Liver (tissue), 9 donors: Measurements from ENCODE around the gene VSNL1. TPM values are rescaled to one million over a fixed set of nuclear protein-coding genes. Genes with fewer than 3 reads are reported as not detected.

Experiments used
- DNase-seq: peaks from one replicate; pipeline ENCODE4 v3.0.0-alpha.2; 2017; ENCODE audit warnings: low spot score
- H3K27ac ChIP-seq, 2 donors: one replicate each; pipeline ENCODE4 v1.7.0; 2013; ENCODE audit warnings: inconsistent platforms in 2 of 2, low read length in 2 of 2, control low read depth in 1 of 2, low read depth in 1 of 2, mild to moderate bottlenecking in 1 of 2
- H3K27me3 ChIP-seq, 4 donors: one replicate each; pipeline versions ENCODE4 v1.6.1 to v1.7.0; 2013; ENCODE audit warnings: low read length in 3 of 4, inconsistent platforms in 1 of 4, mild to moderate bottlenecking in 1 of 4, moderate library complexity in 1 of 4; ENCODE audit not compliant: control insufficient read depth in 4 of 4, insufficient read depth in 4 of 4
- H3K36me3 ChIP-seq, 4 donors: one replicate each; pipeline versions ENCODE4 v1.6.1 to v1.7.0; 2013; ENCODE audit warnings: low read length in 3 of 4, mild to moderate bottlenecking in 3 of 4, low read depth in 1 of 4, moderate library complexity in 1 of 4; ENCODE audit not compliant: control insufficient read depth in 4 of 4, insufficient read depth in 3 of 4
- H3K4me1 ChIP-seq, 4 donors: one replicate each; pipeline versions ENCODE4 v1.6.1 to v1.7.0; 2013; ENCODE audit warnings: low read length in 3 of 4, mild to moderate bottlenecking in 3 of 4, moderate library complexity in 1 of 4; ENCODE audit not compliant: control insufficient read depth in 4 of 4, insufficient read depth in 4 of 4
- H3K4me3 ChIP-seq, 3 donors: one replicate each; pipeline versions ENCODE4 v1.6.1 to v1.7.0; 2013; ENCODE audit warnings: low read length in 3 of 3, control low read depth in 1 of 3, low read depth in 1 of 3, mild to moderate bottlenecking in 1 of 3
- H3K9ac ChIP-seq, 2 donors: one replicate each; pipeline ENCODE4 v1.7.0; 2013; ENCODE audit warnings: low read length in 2 of 2, mild to moderate bottlenecking in 2 of 2, moderate library complexity in 2 of 2, control low read depth in 1 of 2, low read depth in 1 of 2
- H3K9me3 ChIP-seq, 4 donors: one replicate each; pipeline versions ENCODE4 v1.6.1 to v1.7.0; 2013; ENCODE audit warnings: low read length in 3 of 4; ENCODE audit not compliant: control insufficient read depth in 4 of 4
- ATF3 ChIP-seq: IDR thresholded peaks from 2 replicates; pipeline ENCODE4 v1.6.1; 2016; ENCODE audit warnings: antibody characterized with exemption
- CTCF ChIP-seq: fragments of 150-350 bp; IDR thresholded peaks from 2 replicates; pipeline ENCODE4 v1.5.1; 2017; ENCODE audit warnings: improper control_type of control experiment, low read depth, low read length; ENCODE audit not compliant: missing input control
- EGR1 ChIP-seq, 2 donors: IDR thresholded peaks; 2 replicates each; pipeline ENCODE4 v1.6.1; 2016 to 2018; ENCODE audit warnings: antibody characterized with exemption in 2 of 2, low read depth in 2 of 2
- FOXA1 ChIP-seq: IDR thresholded peaks from 2 replicates; pipeline ENCODE4 v1.6.1; 2016; ENCODE audit warnings: antibody characterized with exemption
- FOXA2 ChIP-seq: IDR thresholded peaks from 2 replicates; pipeline ENCODE4 v1.6.1; 2016; ENCODE audit warnings: antibody characterized with exemption
- GABPA ChIP-seq, 2 donors: IDR thresholded peaks in 1 of 2; conservative IDR thresholded peaks in 1 of 2; 2 replicates each; pipeline ENCODE4 v1.6.1; 2016; ENCODE audit warnings: antibody characterized with exemption in 2 of 2, mild to moderate bottlenecking in 1 of 2, moderate library complexity in 1 of 2
- HNF4A ChIP-seq, 2 donors: conservative IDR thresholded peaks; 2 replicates each; pipeline ENCODE4 v1.6.1; 2016; ENCODE audit warnings: antibody characterized with exemption in 2 of 2, mild to moderate bottlenecking in 2 of 2
- HNF4G ChIP-seq: IDR thresholded peaks from 2 replicates; pipeline ENCODE4 v1.6.1; 2016; ENCODE audit warnings: antibody characterized with exemption
- JUND ChIP-seq, 2 donors: IDR thresholded peaks; 2 replicates each; pipeline ENCODE4 v1.6.1; 2016; ENCODE audit warnings: antibody characterized with exemption in 2 of 2
- NR2F2 ChIP-seq: IDR thresholded peaks from 2 replicates; pipeline ENCODE4 v1.6.1; 2016; ENCODE audit warnings: antibody characterized with exemption
- RAD21 ChIP-seq, 2 donors: IDR thresholded peaks; 2 replicates each; pipeline ENCODE4 v1.6.1; 2016; ENCODE audit warnings: antibody characterized with exemption in 2 of 2, mild to moderate bottlenecking in 2 of 2
- RXRA ChIP-seq, 2 donors: IDR thresholded peaks; 2 replicates each; pipeline ENCODE4 v1.6.1; 2017 to 2018; ENCODE audit warnings: antibody characterized with exemption in 2 of 2, mild to moderate bottlenecking in 1 of 2
- SP1 ChIP-seq: IDR thresholded peaks from 2 replicates; pipeline ENCODE4 v1.6.1; 2018; ENCODE audit warnings: antibody characterized with exemption, mild to moderate bottlenecking
- TAF1 ChIP-seq: conservative IDR thresholded peaks from 2 replicates; pipeline ENCODE4 v1.6.1; 2016; ENCODE audit warnings: antibody characterized with exemption, mild to moderate bottlenecking
- YY1 ChIP-seq: IDR thresholded peaks from 2 replicates; pipeline ENCODE4 v1.6.1; 2016; ENCODE audit warnings: antibody characterized with exemption, mild to moderate bottlenecking
- WGBS: extraction: QIAGEN DNeasy Blood & Tissue Kit; methylation state at CpG from one replicate; pipeline ENCODE4 v1.1.7; 2013; 5-methylcytosine and 5-hydroxymethylcytosine counted together
- polyA plus RNA-seq, 2 donors: library from polyadenylated mRNA; stranded (reverse) in 1 of 2; unstranded in 1 of 2; fragments of 200-250 nt in 1 of 2; fragments of >200 nt in 1 of 2; fragmentation: Nextera tagmentation in 1 of 2; extraction: Ambion mirVana in 1 of 2; gene quantifications; one replicate each; pipeline versions ENCODE4 v1.2.1 to v1.2.3, GENCODE V29; 2013 to 2015
- total RNA-seq, 2 donors: library from RNA; depleted of rRNA; stranded (reverse); fragments of >200 nt; gene quantifications; one replicate each; pipeline ENCODE4 v1.2.3, GENCODE V29; 2014
- TF ChIP-seq, protein P1 (sequence below): IDR thresholded peaks from 2 replicates; pipeline ENCODE4 v1.6.1; 2016; ENCODE audit warnings: antibody characterized with exemption, mild to moderate bottlenecking
- TF ChIP-seq, protein P2 (sequence below): IDR thresholded peaks from 2 replicates; pipeline ENCODE4 v1.6.1; 2016; ENCODE audit warnings: antibody characterized with exemption
- TF ChIP-seq, protein P3 (sequence below): IDR thresholded peaks from 2 replicates; pipeline ENCODE4 v1.6.1; 2016; ENCODE audit warnings: antibody characterized with exemption
- donor health status: healthy.
- donor health status: healthy.
- donor health status: healthy.
- donor health status: healthy.
- donor health status: healthy.

Gene VSNL1
- total and polyA plus RNA-seq, 4 donors = 2.2 to 32.9 (median 6.3) TPM

GRCh38 chr2:17579605-17580318 lies 39.3 kb downstream of the VSNL1 start:
- Histone ChIP-seq H3K27me3 (no peaks in the 10 kb centered on the region), H3K27ac (no peak overlapping the region), H3K36me3 (no peaks in the 10 kb centered on the region), H3K4me3 (no peak overlapping the region), H3K4me1 (no peaks in the 10 kb centered on the region), H3K9ac (no peak overlapping the region), H3K9me3 (no peaks in the 10 kb centered on the region)
- DNase-seq = no peak
- 82% methylated on average over 3 of the region's 3 CpGs for WGBS
- TF ChIP-seq SP1 (no peak), NR2F2 (no peak), FOXA2 (no peak), EGR1 (IDR thresholded peaks at IDR 0.05; ENCODE audit: low read depth in 2 of 2) (no peak), JUND (IDR thresholded peaks at IDR 0.05) (no peak), CTCF (no peak), TAF1 (no peak), ATF3 (no peak), HNF4A (conservative IDR thresholded peaks at IDR 0.05) (no peak), RXRA (IDR thresholded peaks at IDR 0.05) (no peak), HNF4G (no peak), FOXA1 (no peak), RAD21 (IDR thresholded peaks at IDR 0.05) (no peak), YY1 (no peak), GABPA (IDR thresholded peaks at IDR 0.05 in 1 of 2, conservative IDR thresholded peaks at IDR 0.05 in 1 of 2) (no peak)
- TF ChIP-seq, protein P1, sequence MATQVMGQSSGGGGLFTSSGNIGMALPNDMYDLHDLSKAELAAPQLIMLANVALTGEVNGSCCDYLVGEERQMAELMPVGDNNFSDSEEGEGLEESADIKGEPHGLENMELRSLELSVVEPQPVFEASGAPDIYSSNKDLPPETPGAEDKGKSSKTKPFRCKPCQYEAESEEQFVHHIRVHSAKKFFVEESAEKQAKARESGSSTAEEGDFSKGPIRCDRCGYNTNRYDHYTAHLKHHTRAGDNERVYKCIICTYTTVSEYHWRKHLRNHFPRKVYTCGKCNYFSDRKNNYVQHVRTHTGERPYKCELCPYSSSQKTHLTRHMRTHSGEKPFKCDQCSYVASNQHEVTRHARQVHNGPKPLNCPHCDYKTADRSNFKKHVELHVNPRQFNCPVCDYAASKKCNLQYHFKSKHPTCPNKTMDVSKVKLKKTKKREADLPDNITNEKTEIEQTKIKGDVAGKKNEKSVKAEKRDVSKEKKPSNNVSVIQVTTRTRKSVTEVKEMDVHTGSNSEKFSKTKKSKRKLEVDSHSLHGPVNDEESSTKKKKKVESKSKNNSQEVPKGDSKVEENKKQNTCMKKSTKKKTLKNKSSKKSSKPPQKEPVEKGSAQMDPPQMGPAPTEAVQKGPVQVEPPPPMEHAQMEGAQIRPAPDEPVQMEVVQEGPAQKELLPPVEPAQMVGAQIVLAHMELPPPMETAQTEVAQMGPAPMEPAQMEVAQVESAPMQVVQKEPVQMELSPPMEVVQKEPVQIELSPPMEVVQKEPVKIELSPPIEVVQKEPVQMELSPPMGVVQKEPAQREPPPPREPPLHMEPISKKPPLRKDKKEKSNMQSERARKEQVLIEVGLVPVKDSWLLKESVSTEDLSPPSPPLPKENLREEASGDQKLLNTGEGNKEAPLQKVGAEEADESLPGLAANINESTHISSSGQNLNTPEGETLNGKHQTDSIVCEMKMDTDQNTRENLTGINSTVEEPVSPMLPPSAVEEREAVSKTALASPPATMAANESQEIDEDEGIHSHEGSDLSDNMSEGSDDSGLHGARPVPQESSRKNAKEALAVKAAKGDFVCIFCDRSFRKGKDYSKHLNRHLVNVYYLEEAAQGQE = no peak
- TF ChIP-seq, protein P2, sequence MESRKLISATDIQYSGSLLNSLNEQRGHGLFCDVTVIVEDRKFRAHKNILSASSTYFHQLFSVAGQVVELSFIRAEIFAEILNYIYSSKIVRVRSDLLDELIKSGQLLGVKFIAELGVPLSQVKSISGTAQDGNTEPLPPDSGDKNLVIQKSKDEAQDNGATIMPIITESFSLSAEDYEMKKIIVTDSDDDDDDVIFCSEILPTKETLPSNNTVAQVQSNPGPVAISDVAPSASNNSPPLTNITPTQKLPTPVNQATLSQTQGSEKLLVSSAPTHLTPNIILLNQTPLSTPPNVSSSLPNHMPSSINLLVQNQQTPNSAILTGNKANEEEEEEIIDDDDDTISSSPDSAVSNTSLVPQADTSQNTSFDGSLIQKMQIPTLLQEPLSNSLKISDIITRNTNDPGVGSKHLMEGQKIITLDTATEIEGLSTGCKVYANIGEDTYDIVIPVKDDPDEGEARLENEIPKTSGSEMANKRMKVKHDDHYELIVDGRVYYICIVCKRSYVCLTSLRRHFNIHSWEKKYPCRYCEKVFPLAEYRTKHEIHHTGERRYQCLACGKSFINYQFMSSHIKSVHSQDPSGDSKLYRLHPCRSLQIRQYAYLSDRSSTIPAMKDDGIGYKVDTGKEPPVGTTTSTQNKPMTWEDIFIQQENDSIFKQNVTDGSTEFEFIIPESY = no peak
- TF ChIP-seq, protein P3, sequence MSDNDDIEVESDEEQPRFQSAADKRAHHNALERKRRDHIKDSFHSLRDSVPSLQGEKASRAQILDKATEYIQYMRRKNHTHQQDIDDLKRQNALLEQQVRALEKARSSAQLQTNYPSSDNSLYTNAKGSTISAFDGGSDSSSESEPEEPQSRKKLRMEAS = no peak
